IMR-90 (cell line): ENCODE measurements around the gene PLEKHG1. TPM values are rescaled to one million over a fixed set of nuclear protein-coding genes. Genes with fewer than 3 reads are reported as not detected.

Experiments used
- ATAC-seq: fragments of 200-7000 bp; cut with Tn5 transposase; 2 replicates; pipeline ENCODE4 v1.9.1; 2020; ENCODE audit warnings: low read depth, mild to moderate bottlenecking, moderate library complexity
- BruUV-seq: library from RNA; stranded (reverse); fragments of 400-500 nt; replicated peaks from 2 replicates; lab custom pipeline; 2021; lab: Mats Ljungman, UMichigan
- CTCF ChIA-PET: fragments of 300-600 bp; formaldehyde crosslinking; extraction: SDS; loops from one replicate; lab custom pipeline; 2021; ENCODE audit warnings: antibody characterized with exemption; lab: Yijun Ruan, JAX
- POLR2A ChIA-PET: fragments of 300-600 bp; sonication (Branson Sonifier 250); formaldehyde crosslinking; loops from one replicate; lab custom pipeline; 2022; ENCODE audit warnings: antibody characterized with exemption; ENCODE audit not compliant: unreplicated experiment; lab: Charles Lee
- DNase-seq: peaks from one replicate; pipeline ENCODE4 v3.0.0; 2013
- H2AFZ ChIP-seq: replicated peaks from 2 replicates; pipeline ENCODE3; 2013; ENCODE audit warnings: low read length, mild to moderate bottlenecking; ENCODE audit not compliant: poor library complexity
- H2AK5ac ChIP-seq: 2 replicates; pipeline ENCODE4 v1.6.1; 2013; ENCODE audit warnings: low read depth, low read length, inconsistent platforms
- H2AK9ac ChIP-seq: replicated peaks from 2 replicates; pipeline ENCODE3; 2013; ENCODE audit warnings: mild to moderate bottlenecking, low read depth, low read length, moderate library complexity; ENCODE audit not compliant: poor library complexity
- H2BK120ac ChIP-seq: 2 replicates; pipeline ENCODE4 v1.6.1; 2013; ENCODE audit warnings: low read depth, low read length, inconsistent platforms
- H2BK15ac ChIP-seq: 3 replicates; pipeline ENCODE4 v1.6.1; 2013; ENCODE audit warnings: low read depth, low read length, inconsistent platforms
- H2BK20ac ChIP-seq: 2 replicates; pipeline ENCODE4 v1.6.1; 2013; ENCODE audit warnings: low read depth, mild to moderate bottlenecking, inconsistent platforms, low read length, moderate library complexity
- H2BK5ac ChIP-seq: 2 replicates; pipeline ENCODE4 v1.6.1; 2013; ENCODE audit warnings: mild to moderate bottlenecking, low read depth, low read length, inconsistent platforms; ENCODE audit not compliant: poor library complexity, severe bottlenecking
- H3K14ac ChIP-seq: replicated peaks from 2 replicates; pipeline ENCODE4 v1.6.1; 2013; ENCODE audit warnings: low read depth, low read length, inconsistent platforms
- H3K18ac ChIP-seq: 2 replicates; pipeline ENCODE4 v1.6.1; 2013; ENCODE audit warnings: low read depth, low read length, control low read depth
- H3K23ac ChIP-seq: 2 replicates; pipeline ENCODE4 v1.6.1; 2013; ENCODE audit warnings: low read depth, low read length, inconsistent platforms
- H3K27ac ChIP-seq: 2 replicates; pipeline ENCODE4 v1.5.1; 2013; ENCODE audit warnings: mild to moderate bottlenecking, control low read depth, low read length; ENCODE audit not compliant: insufficient read depth
- H3K27me3 ChIP-seq: 2 replicates; pipeline ENCODE4 v1.6.1; 2013; ENCODE audit warnings: low read length; ENCODE audit not compliant: control insufficient read depth, insufficient read depth
- H3K36me3 ChIP-seq: 2 replicates; pipeline ENCODE4 v1.6.1; 2013; ENCODE audit warnings: low read length, mixed read lengths; ENCODE audit not compliant: control insufficient read depth, insufficient read depth
- H3K4ac ChIP-seq: 2 replicates; pipeline ENCODE4 v1.6.1; 2013; ENCODE audit warnings: low read depth, low read length, inconsistent platforms
- H3K4me1 ChIP-seq: 2 replicates; pipeline ENCODE4 v1.6.1; 2013; ENCODE audit warnings: low read length, mixed read lengths; ENCODE audit not compliant: control insufficient read depth, insufficient read depth
- H3K4me2 ChIP-seq: 2 replicates; pipeline ENCODE4 v1.6.1; 2013; ENCODE audit warnings: low read depth, mild to moderate bottlenecking, control low read depth, low read length, moderate library complexity
- H3K4me3 ChIP-seq: 2 replicates; pipeline ENCODE4 v1.5.1; 2013; ENCODE audit warnings: low read depth, mild to moderate bottlenecking, control low read depth, low read length, moderate library complexity; ENCODE audit not compliant: insufficient read depth
- H3K56ac ChIP-seq: 2 replicates; pipeline ENCODE4 v1.6.1; 2013; ENCODE audit warnings: low read length, inconsistent platforms; ENCODE audit not compliant: insufficient read depth; ENCODE audit errors: extremely low read depth
- H3K79me1 ChIP-seq, 2 experiments: 2 replicates each; pipeline ENCODE4 v1.6.1; 2013; ENCODE audit warnings: low read length in 2 of 2, inconsistent platforms in 1 of 2, low read depth in 1 of 2
- H3K9ac ChIP-seq: 2 replicates; pipeline ENCODE4 v1.6.1; 2013; ENCODE audit warnings: low read depth, low read length, control low read depth
- H3K9me1 ChIP-seq: 2 replicates; pipeline ENCODE4 v1.6.1; 2013; ENCODE audit warnings: low read length, inconsistent platforms; ENCODE audit not compliant: insufficient read depth
- H3K9me3 ChIP-seq: 2 replicates; pipeline ENCODE4 v1.6.1; 2013; ENCODE audit warnings: low read length; ENCODE audit not compliant: control insufficient read depth, insufficient read depth
- H4K20me1 ChIP-seq: 2 replicates; pipeline ENCODE4 v1.6.1; 2013; ENCODE audit warnings: low read length, inconsistent platforms; ENCODE audit not compliant: insufficient read depth
- H4K5ac ChIP-seq: 2 replicates; pipeline ENCODE4 v1.6.1; 2013; ENCODE audit warnings: mild to moderate bottlenecking, low read depth, low read length, control low read depth
- H4K8ac ChIP-seq, 2 experiments: 2 replicates each; pipeline ENCODE4 v1.6.1; 2013; ENCODE audit warnings: low read depth in 2 of 2, low read length in 2 of 2, control low read depth in 1 of 2, inconsistent platforms in 1 of 2
- H4K91ac ChIP-seq: 2 replicates; pipeline ENCODE4 v1.6.1; 2013; ENCODE audit warnings: low read depth, low read length, inconsistent platforms; ENCODE audit not compliant: insufficient read depth
- BHLHE40 ChIP-seq: fragments of 150-350 bp; IDR thresholded peaks from 2 replicates; pipeline ENCODE4 v1.6.1; 2016; ENCODE audit warnings: mild to moderate bottlenecking, low read depth, low read length
- CEBPB ChIP-seq: IDR thresholded peaks from 2 replicates; pipeline ENCODE4 v1.6.1; 2012; ENCODE audit warnings: low read depth, low read length, improper control_type of control experiment
- CHD1 ChIP-seq: IDR thresholded peaks from 2 replicates; pipeline ENCODE4 v1.6.1; 2012; ENCODE audit warnings: low read depth, low read length, improper control_type of control experiment
- MAFK ChIP-seq: IDR thresholded peaks from 2 replicates; pipeline ENCODE4 v1.6.1; 2012; ENCODE audit warnings: low read depth, low read length, improper control_type of control experiment
- MAZ ChIP-seq: IDR thresholded peaks from 2 replicates; pipeline ENCODE4 v1.6.1; 2012; ENCODE audit warnings: low read depth, mild to moderate bottlenecking, low read length, improper control_type of control experiment, moderate library complexity, borderline replicate concordance
- MXI1 ChIP-seq: IDR thresholded peaks from 2 replicates; pipeline ENCODE4 v1.6.1; 2012; ENCODE audit warnings: low read depth, mild to moderate bottlenecking, low read length, moderate library complexity, borderline replicate concordance
- NFE2L2 ChIP-seq: fragments of 150-350 bp; IDR thresholded peaks from 2 replicates; pipeline ENCODE4 v1.6.1; 2016; ENCODE audit warnings: low read depth, mild to moderate bottlenecking, low read length
- POLR2A ChIP-seq: IDR thresholded peaks from 2 replicates; pipeline ENCODE4 v1.6.1; 2012; ENCODE audit warnings: mild to moderate bottlenecking, low read depth, low read length
- RAD21 ChIP-seq: IDR thresholded peaks from 2 replicates; pipeline ENCODE4 v1.6.1; 2012; ENCODE audit warnings: low read length, improper control_type of control experiment
- RCOR1 ChIP-seq: IDR thresholded peaks from 2 replicates; pipeline ENCODE4 v1.6.1; 2012; ENCODE audit warnings: mild to moderate bottlenecking, low read length, improper control_type of control experiment; ENCODE audit not compliant: insufficient replicate concordance
- RFX5 ChIP-seq: IDR thresholded peaks from 2 replicates; pipeline ENCODE4 v1.8.0; 2012; ENCODE audit warnings: low read depth, mild to moderate bottlenecking, low read length, moderate library complexity
- SMC3 ChIP-seq: fragments of 150-350 bp; IDR thresholded peaks from 2 replicates; pipeline ENCODE4 v1.6.1; 2016; ENCODE audit warnings: low read depth, mild to moderate bottlenecking, antibody characterized with exemption, low read length, moderate library complexity
- WGBS, 2 experiments: methylation state at CpG; one replicate each; pipeline versions ENCODE4 v1.1.5 to v1.1.7; 2013; ENCODE audit warnings: missing lambda C conversion rate in 2 of 2; ENCODE audit not compliant: insufficient read length in 1 of 2; ENCODE audit errors: extremely low coverage in 2 of 2; 5-methylcytosine and 5-hydroxymethylcytosine counted together
- dilution Hi-C: fragments of 300-500 bp; cut with HindIII; formaldehyde crosslinking; loops from one replicate; pipeline ENCODE4 v1.14.3; 2018; ENCODE audit warnings: low sequenced_read_pairs; ENCODE audit not compliant: unreplicated experiment
- in situ Hi-C: fragments of 300-500 bp; cut with MboI; formaldehyde crosslinking; loops from 3 replicates; pipeline ENCODE4 v1.14.3; 2019; ENCODE audit warnings: low sequenced_read_pairs, inconsistent platforms, mixed read lengths
- intact Hi-C: fragments of 100-400 bp; cut with micrococcal nuclease; formaldehyde crosslinking; loops from 2 replicates; pipeline ENCODE4 v1.10.0; 2022
- polyA plus RNA-seq, 3 experiments: library from polyadenylated mRNA; depleted of rRNA; stranded (reverse); fragments of >200 nt; gene quantifications; 2 replicates each; pipeline ENCODE4 v1.2.3, GENCODE V29; 2012; ENCODE audit warnings: low replicate concordance in 1 of 3
- total RNA-seq: library from RNA; depleted of rRNA; stranded (reverse); fragments of >200 nt; gene quantifications from 2 replicates; pipeline ENCODE4 v1.2.3, GENCODE V29; 2012

PLEKHG1 gene
- total and polyA plus RNA-seq, 2 of the 4 experiments (the other 2 are of a cell fraction): 0.09 to 0.36 TPM

GRCh38 chr6:150638267-150638666, 38.6 kb downstream of the PLEKHG1 start:
- no TSS peak for BruUV-seq
- Histone ChIP-seq H3K23ac (no peak overlapping the region), H3K36me3 (no peaks in the 10 kb centered on the region), H3K4ac (no peak overlapping the region), H2BK20ac (no peak overlapping the region), H3K18ac (no peak overlapping the region), H3K9me1 (no peaks in the 10 kb centered on the region), H3K27me3 (no peaks in the 10 kb centered on the region), H2AK5ac (no peak overlapping the region), H3K4me3 (no peak overlapping the region), H4K20me1 (no peaks in the 10 kb centered on the region), H2BK15ac (no peak overlapping the region), H4K8ac (no peak overlapping the region), H4K5ac (no peak overlapping the region), H4K91ac (no peak overlapping the region), H2BK5ac (no peak overlapping the region), H2BK120ac (no peak overlapping the region), H3K9me3 (no peaks in the 10 kb centered on the region), H2AK9ac (no peak overlapping the region), H3K14ac (no peak overlapping the region), H3K79me1 (no peaks in the 10 kb centered on the region), H3K9ac (no peak overlapping the region), H2AFZ (no peak overlapping the region), H3K4me1 (no peaks in the 10 kb centered on the region), H3K4me2 (no peak overlapping the region), H3K27ac (no peak overlapping the region), H3K56ac (no peak overlapping the region)
- ChIA-PET CTCF (interaction anchor here (0.6 kb wide), 1 partner anchor 386 kb away, joined by 4 read pairs; no protein-coding TSS in a partner anchor), POLR2A (no interaction called here)
- dilution Hi-C loops: no loop called here
- in situ Hi-C loops: no loop called here
- DNase-seq (no peak), ATAC-seq (no peak)
- WGBS, 2 experiments: 36% methylated on average over 1 of the region's 1 CpG; no CpG with 5 or more reads in 1 of the 2 experiments
- TF ChIP-seq POLR2A: no peak
- TF ChIP-seq CHD1: no peak
- TF ChIP-seq RCOR1: no peak
- no peak for TF ChIP-seq MAZ
- TF ChIP-seq SMC3: no peak
- no peak for TF ChIP-seq RAD21
- TF ChIP-seq NFE2L2: no peak
- no peak for TF ChIP-seq RFX5
- TF ChIP-seq MAFK: no peak
- TF ChIP-seq BHLHE40: no peak
- TF ChIP-seq MXI1: no peak
- no peak for TF ChIP-seq CEBPB
- intact Hi-C loops: no loop called here
